AG09309 (cell line): ENCODE results near the gene P3H4.

Experiments used
- DNase-seq: peaks from one replicate; pipeline ENCODE4 v3.0.0-alpha.2; 2010; ENCODE audit warnings: low read depth
- H3K4me3 ChIP-seq: 2 replicates; pipeline ENCODE4 v1.5.1; 2011; ENCODE audit warnings: mild to moderate bottlenecking, low read depth, low read length, moderate library complexity; ENCODE audit not compliant: control insufficient read depth
- CTCF ChIP-seq: IDR thresholded peaks from 2 replicates; pipeline ENCODE4 v1.5.1; 2011; ENCODE audit warnings: mild to moderate bottlenecking, low read depth, low read length, inconsistent platforms; ENCODE audit not compliant: insufficient read depth, control insufficient read depth; ENCODE audit errors: missing control alignments

P3H4 gene

GRCh38 chr17:41786227-41787020 lies 25.3 kb downstream of the P3H4 start, which contains the start of gene JUP:
TSS of gene JUP (minus strand) at chr17:41786711. CDS start at chr17:41771854, 14,857 bp downstream.
- H3K4me3 ChIP-seq = peak within 1 kb of the TSS; percentile 40
- DNase-seq = peak; percentile 82
- no peak for TF ChIP-seq CTCF

GRCh38 chr17:41785859-41786226 lies 25.9 kb downstream of the P3H4 start:
- H3K4me3 ChIP-seq = peak overlapping the region; percentile 40
- no peak for DNase-seq
- no peak for TF ChIP-seq CTCF

GRCh38 chr17:41785091-41785858 lies 26.5 kb downstream of the P3H4 start:
- H3K4me3 ChIP-seq = peak overlapping the region; percentile 40
- no peak for DNase-seq
- TF ChIP-seq CTCF = no peak

GRCh38 chr17:41784207-41784744 lies 27.5 kb downstream of the P3H4 start:
- TF ChIP-seq CTCF = no peak
- DNase-seq = no peak
- H3K4me3 ChIP-seq = no peak overlapping the region

GRCh38 chr17:41782142-41782541 lies 29.6 kb downstream of the P3H4 start:
- TF ChIP-seq CTCF = no peak
- no peak overlapping the region for H3K4me3 ChIP-seq
- no peak for DNase-seq

- DNase-seq = no peak
- TF ChIP-seq CTCF = no peak
- no peak overlapping the region for H3K4me3 ChIP-seq
Measured at GRCh38 chr17:41781404-41782110, 30.2 kb downstream of the P3H4 start.
